Panc1 (cell line): ENCODE results near the gene ZNF784. TPM values are rescaled to one million over a fixed set of nuclear protein-coding genes. Genes with fewer than 3 reads are reported as not detected.
"Not testable (repeated sequence)": the region's sequence is repeated elsewhere in the genome, so short reads cannot be mapped to it uniquely, and the experiment has no call there.

Experiments
- ATAC-seq: fragments of 200-7000 bp; cut with Tn5 transposase; 2 replicates; pipeline ENCODE4 v1.9.1; 2020; ENCODE audit warnings: mild to moderate bottlenecking, moderate library complexity
- BruUV-seq: library from RNA; stranded (reverse); fragments of 400-500 nt; replicated peaks from 2 replicates; lab custom pipeline; 2021; lab: Mats Ljungman, UMichigan
- CTCF ChIA-PET: fragments of 300-600 bp; sonication (Branson Sonifier 250); formaldehyde crosslinking; loops from one replicate; lab custom pipeline; 2022; ENCODE audit warnings: antibody characterized with exemption; lab: Charles Lee
- POLR2A ChIA-PET: fragments of 300-600 bp; sonication (Branson Sonifier 250); formaldehyde crosslinking; loops from one replicate; lab custom pipeline; 2022; ENCODE audit warnings: antibody characterized with exemption; lab: Charles Lee
- DNase-seq: peaks from one replicate; pipeline ENCODE4 v3.0.0-alpha.2; 2010; ENCODE audit warnings: low read depth, low spot score
- H3K27ac ChIP-seq: 2 replicates; pipeline ENCODE4 v1.5.1; 2011; ENCODE audit warnings: mild to moderate bottlenecking, low read length, inconsistent platforms
- H3K27me3 ChIP-seq: fragments of 200-500 bp; sonication (Bioruptor generic); 2 replicates; pipeline ENCODE4 v1.6.0; 2014; ENCODE audit warnings: low read length, inconsistent platforms; ENCODE audit not compliant: control insufficient read depth, insufficient read depth
- H3K36me3 ChIP-seq: fragments of 200-500 bp; sonication (Bioruptor generic); 2 replicates; pipeline ENCODE4 v1.5.1; 2014; ENCODE audit warnings: inconsistent platforms, mild to moderate bottlenecking, low read length, moderate library complexity; ENCODE audit not compliant: control insufficient read depth, insufficient read depth
- H3K4me1 ChIP-seq: 2 replicates; pipeline ENCODE4 v1.5.1; 2011; ENCODE audit warnings: inconsistent platforms, mild to moderate bottlenecking, low read length, moderate library complexity; ENCODE audit not compliant: control insufficient read depth, insufficient read depth
- H3K4me3 ChIP-seq, 2 experiments: 2 replicates each; pipeline ENCODE4 v1.5.1; 2011 to 2012; ENCODE audit warnings: low read depth in 2 of 2, low read length in 2 of 2, mild to moderate bottlenecking in 2 of 2, inconsistent platforms in 1 of 2, moderate library complexity in 1 of 2
- H3K9me3 ChIP-seq: fragments of 200-500 bp; sonication (Bioruptor generic); 2 replicates; pipeline ENCODE4 v1.5.1; 2014; ENCODE audit warnings: low read depth, mild to moderate bottlenecking, inconsistent platforms, low read length, moderate library complexity; ENCODE audit not compliant: control insufficient read depth, insufficient read depth
- CTCF ChIP-seq: fragments of 450-650 bp; IDR thresholded peaks from 2 replicates; pipeline ENCODE4 v1.5.1; 2017; ENCODE audit warnings: mild to moderate bottlenecking
- POLR2AphosphoS5 ChIP-seq: IDR thresholded peaks from 2 replicates; pipeline ENCODE4 v1.6.1; 2012; ENCODE audit warnings: mild to moderate bottlenecking, low read depth, low read length, moderate library complexity
- REST ChIP-seq, 2 experiments: IDR thresholded peaks; 2 replicates each; pipeline ENCODE4 v1.6.1; 2011 to 2012; ENCODE audit warnings: low read depth in 2 of 2, control low read depth in 1 of 2, low read length in 1 of 2, mild to moderate bottlenecking in 1 of 2, moderate library complexity in 1 of 2; ENCODE audit not compliant: insufficient read depth in 1 of 2
- SIN3A ChIP-seq: IDR thresholded peaks from 2 replicates; pipeline ENCODE4 v1.6.1; 2012; ENCODE audit warnings: low read depth, mild to moderate bottlenecking, low read length, moderate library complexity, borderline replicate concordance; ENCODE audit not compliant: insufficient read depth
- TCF7L2 ChIP-seq: IDR thresholded peaks from 2 replicates; pipeline ENCODE4 v1.6.1; 2011; ENCODE audit warnings: mild to moderate bottlenecking, low read depth, low read length, inconsistent platforms
- in situ Hi-C: cut with HindIII; loops from 2 replicates; pipeline ENCODE4 v1.10.0; 2016; ENCODE audit warnings: low sequenced_read_pairs, low pct_unique_long_range_greater_than_20kb
- intact Hi-C: fragments of 100-400 bp; cut with micrococcal nuclease; formaldehyde crosslinking; loops from one replicate; pipeline ENCODE4 v1.10.0; 2022; ENCODE audit not compliant: unreplicated experiment
- total RNA-seq: library from RNA; stranded (reverse); gene quantifications from one replicate; pipeline ENCODE4 v1.2.1, GENCODE V29; 2021; ENCODE audit not compliant: unreplicated experiment

The ZNF784 gene
- total RNA-seq, 1 experiment from 2014 or later, result 8.9 TPM

- ATAC-seq (peak; percentile 70), DNase-seq (no peak)
- ChIA-PET POLR2A (no interaction called here), CTCF (no interaction called here)
- H3K4me1 ChIP-seq, result peaks cover 25% of the 10 kb centered on the region
- intact Hi-C loops (no loop called here), in situ Hi-C loops (no loop called here)
- H3K4me3 ChIP-seq, result peak overlapping the region; percentile 28 to 63
- no peaks in the 10 kb centered on the region for H3K27me3 ChIP-seq
- BruUV-seq, result no TSS peak
- H3K27ac ChIP-seq, result peak overlapping the region; percentile 58
- no peaks in the 10 kb centered on the region for H3K36me3 ChIP-seq
- no peaks in the 10 kb centered on the region for H3K9me3 ChIP-seq
- TF ChIP-seq POLR2AphosphoS5 (no peak), TCF7L2 (no peak), REST (IDR thresholded peaks at IDR 0.05; ENCODE audit: insufficient read depth in 1 of 2, low read depth in 2 of 2, low read length in 1 of 2) (no peak), CTCF (no peak), SIN3A (no peak)
Observed at GRCh38 chr19:55585658-55586339, 38.6 kb downstream of the ZNF784 start.

GRCh38 chr19:55584871-55585270 lies 39.5 kb downstream of the ZNF784 start:
- ChIA-PET POLR2A (no interaction called here), CTCF (interaction anchor here (0.5 kb wide), 1 partner anchor 91 kb away, joined by 4 read pairs; no protein-coding TSS in a partner anchor)
- intact Hi-C loops, result loop anchor here (5.0 kb wide), 1 partner anchor 38 kb away; the partner anchor contains the start of gene SBK3
- Histone ChIP-seq H3K36me3 (no peaks in the 10 kb centered on the region; the same call in 1 of the 2 replicates), H3K27me3 (no peaks in the 10 kb centered on the region), H3K4me3 (no peak overlapping the region), H3K27ac (no peak overlapping the region), H3K9me3 (no peaks in the 10 kb centered on the region), H3K4me1 (peaks cover 25% of the 10 kb centered on the region)
- BruUV-seq, result no TSS peak
- TF ChIP-seq CTCF (no peak), POLR2AphosphoS5 (no peak), SIN3A (no peak), TCF7L2 (no peak), REST (IDR thresholded peaks at IDR 0.05; ENCODE audit: insufficient read depth in 1 of 2, low read depth in 2 of 2, low read length in 1 of 2) (no peak)
- DNase-seq (no peak), ATAC-seq (no peak)
- in situ Hi-C loops, result no loop called here

GRCh38 chr19:55583897-55584296 lies 40.5 kb downstream of the ZNF784 start:
- H3K9me3 ChIP-seq, in situ Hi-C loops, H3K27me3 ChIP-seq, DNase-seq, BruUV-seq, H3K36me3 ChIP-seq, H3K4me3 ChIP-seq, ATAC-seq, H3K27ac ChIP-seq: not testable (repeated sequence)
- ChIA-PET CTCF (interaction anchor here (0.5 kb wide), 1 partner anchor 47 kb away, joined by 8 read pairs; no protein-coding TSS in a partner anchor), POLR2A (interaction anchor here (0.6 kb wide), 1 partner anchor 20 kb away, joined by 3 read pairs; no protein-coding TSS in a partner anchor)
- peaks cover 25% of the 10 kb centered on the region for H3K4me1 ChIP-seq
- intact Hi-C loops, result loop anchor here (5.0 kb wide), 1 partner anchor 37 kb away; the partner anchor contains the start of gene SBK3
